HUES64 (cell line): ENCODE results near the gene LUM.

ENCODE experiments used
- H3K27ac ChIP-seq: 2 replicates; pipeline ENCODE4 v1.7.0; 2013; ENCODE audit warnings: low read depth, low read length, inconsistent platforms
- H3K27me3 ChIP-seq: 2 replicates; pipeline ENCODE4 v1.6.1; 2013; ENCODE audit warnings: mild to moderate bottlenecking, low read length; ENCODE audit not compliant: insufficient read depth
- H3K36me3 ChIP-seq: 2 replicates; pipeline ENCODE4 v1.6.1; 2013; ENCODE audit warnings: mild to moderate bottlenecking, low read length; ENCODE audit not compliant: insufficient read depth
- H3K4me1 ChIP-seq: 2 replicates; pipeline ENCODE4 v1.6.1; 2013; ENCODE audit warnings: mild to moderate bottlenecking, low read length, moderate library complexity; ENCODE audit not compliant: insufficient read depth
- H3K4me3 ChIP-seq: 2 replicates; pipeline ENCODE4 v1.5.1; 2013; ENCODE audit warnings: mild to moderate bottlenecking, low read length, moderate library complexity
- H3K9ac ChIP-seq: 2 replicates; pipeline ENCODE4 v1.6.1; 2013; ENCODE audit warnings: mild to moderate bottlenecking, low read depth, low read length
- H3K9me3 ChIP-seq: 2 replicates; pipeline ENCODE4 v1.6.1; 2013; ENCODE audit warnings: low read depth, low read length; ENCODE audit not compliant: insufficient read depth
- WGBS: fragments of 150-250, 120-280 bp; methylation state at CpG from one replicate; pipeline ENCODE4 v1.1.7; 2013; ENCODE audit warnings: missing lambda C conversion rate; 5-methylcytosine and 5-hydroxymethylcytosine counted together

Gene LUM

GRCh38 chr12:91133871-91134270 is 22.6 kb upstream of the LUM start:
- no peak overlapping the region for H3K4me3 ChIP-seq
- WGBS: no CpG with 5 or more reads among the region's 1 CpG

GRCh38 chr12:91129662-91130362 is 18.5 kb upstream of the LUM start:
- 95% methylated on average over 1 of the region's 2 CpGs for WGBS
- H3K9ac ChIP-seq: no peak overlapping the region

More at GRCh38 chr12:91133871-91134270, 22.6 kb upstream of the LUM start:
- H3K9ac ChIP-seq: no peak overlapping the region
- H3K27ac ChIP-seq: no peak overlapping the region
- H3K36me3 ChIP-seq: no peaks in the 10 kb centered on the region
- H3K4me1 ChIP-seq: no peaks in the 10 kb centered on the region
- H3K9me3 ChIP-seq: no peaks in the 10 kb centered on the region
- H3K27me3 ChIP-seq: no peaks in the 10 kb centered on the region

GRCh38 chr12:91127751-91128150 is 16.5 kb upstream of the LUM start:
- no peak overlapping the region for H3K27ac ChIP-seq
- H3K4me1 ChIP-seq: no peaks in the 10 kb centered on the region
- no peak overlapping the region for H3K9ac ChIP-seq
- H3K36me3 ChIP-seq: no peaks in the 10 kb centered on the region
- no peak overlapping the region for H3K4me3 ChIP-seq
- H3K27me3 ChIP-seq: no peaks in the 10 kb centered on the region
- 97% methylated on average over 1 of the region's 3 CpGs for WGBS
- H3K9me3 ChIP-seq: no peaks in the 10 kb centered on the region

More at GRCh38 chr12:91129662-91130362, 18.5 kb upstream of the LUM start:
- H3K27ac ChIP-seq: no peak overlapping the region
- no peak overlapping the region for H3K4me3 ChIP-seq
- no peaks in the 10 kb centered on the region for H3K27me3 ChIP-seq
- H3K9me3 ChIP-seq: no peaks in the 10 kb centered on the region
- H3K4me1 ChIP-seq: no peaks in the 10 kb centered on the region
- no peaks in the 10 kb centered on the region for H3K36me3 ChIP-seq

GRCh38 chr12:91127306-91127705 is 16.0 kb upstream of the LUM start:
- no peak overlapping the region for H3K27ac ChIP-seq

GRCh38 chr12:91126516-91126915 is 15.2 kb upstream of the LUM start:
- Histone ChIP-seq H3K4me3 (no peak overlapping the region), H3K27me3 (no peaks in the 10 kb centered on the region), H3K9me3 (no peaks in the 10 kb centered on the region), H3K36me3 (no peaks in the 10 kb centered on the region), H3K4me1 (no peaks in the 10 kb centered on the region), H3K9ac (no peak overlapping the region), H3K27ac (no peak overlapping the region)
- WGBS: 83% methylated on average over 1 of the region's 1 CpG

More at GRCh38 chr12:91127306-91127705, 16.0 kb upstream of the LUM start:
- H3K36me3 ChIP-seq: no peaks in the 10 kb centered on the region
- H3K9me3 ChIP-seq: no peaks in the 10 kb centered on the region
- H3K4me1 ChIP-seq: no peaks in the 10 kb centered on the region
- no peaks in the 10 kb centered on the region for H3K27me3 ChIP-seq
- WGBS: 100% methylated on average over 2 of the region's 2 CpGs
- H3K9ac ChIP-seq: no peak overlapping the region
- H3K4me3 ChIP-seq: no peak overlapping the region

- Histone ChIP-seq H3K27me3 (no peaks in the 10 kb centered on the region), H3K9me3 (no peaks in the 10 kb centered on the region), H3K9ac (no peak overlapping the region), H3K36me3 (no peaks in the 10 kb centered on the region), H3K4me3 (no peak overlapping the region), H3K27ac (no peak overlapping the region), H3K4me1 (no peaks in the 10 kb centered on the region)
- WGBS: 99% methylated on average over 4 of the region's 5 CpGs
These were observed 12.1 kb upstream of the LUM start for GRCh38 chr12:91123236-91123916.

- Histone ChIP-seq H3K9me3 (no peaks in the 10 kb centered on the region), H3K27me3 (no peaks in the 10 kb centered on the region), H3K27ac (no peak overlapping the region), H3K9ac (no peak overlapping the region), H3K4me3 (no peak overlapping the region), H3K4me1 (no peaks in the 10 kb centered on the region), H3K36me3 (no peaks in the 10 kb centered on the region)
These were observed 9.5 kb upstream of the LUM start for GRCh38 chr12:91120781-91121180.

GRCh38 chr12:91119089-91119488 is 7.8 kb upstream of the LUM start:
- Histone ChIP-seq H3K9ac (no peak overlapping the region), H3K27ac (no peak overlapping the region), H3K4me3 (no peak overlapping the region), H3K9me3 (no peaks in the 10 kb centered on the region), H3K4me1 (no peaks in the 10 kb centered on the region), H3K27me3 (no peaks in the 10 kb centered on the region), H3K36me3 (no peaks in the 10 kb centered on the region)
- WGBS: no CpG with 5 or more reads among the region's 1 CpG

GRCh38 chr12:91113621-91114020 is 2.3 kb upstream of the LUM start:
- H3K4me3 ChIP-seq: no peak overlapping the region
- no peaks in the 10 kb centered on the region for H3K4me1 ChIP-seq
- H3K36me3 ChIP-seq: no peaks in the 10 kb centered on the region
- no peak overlapping the region for H3K27ac ChIP-seq
- 98% methylated on average over 6 of the region's 6 CpGs for WGBS
- no peak overlapping the region for H3K9ac ChIP-seq
- no peaks in the 10 kb centered on the region for H3K9me3 ChIP-seq
- no peaks in the 10 kb centered on the region for H3K27me3 ChIP-seq

- H3K4me3 ChIP-seq: no peak overlapping the region; the same call in 1 of the 2 replicates
- no peaks in the 10 kb centered on the region for H3K27me3 ChIP-seq
- H3K9ac ChIP-seq: no peak overlapping the region
- WGBS: 93% methylated on average over 4 of the region's 5 CpGs
- no peaks in the 10 kb centered on the region for H3K9me3 ChIP-seq
- H3K4me1 ChIP-seq: no peaks in the 10 kb centered on the region
- no peaks in the 10 kb centered on the region for H3K36me3 ChIP-seq
- no peak overlapping the region for H3K27ac ChIP-seq
These were observed 876 bp downstream of the LUM start for GRCh38 chr12:91110311-91110924.

- WGBS: 80% methylated on average over 1 of the region's 2 CpGs
- Histone ChIP-seq H3K9me3 (no peaks in the 10 kb centered on the region), H3K27ac (no peak overlapping the region), H3K27me3 (no peaks in the 10 kb centered on the region), H3K4me3 (peak overlapping the region; percentile 18; the same call in 1 of the 2 replicates), H3K4me1 (no peaks in the 10 kb centered on the region), H3K9ac (no peak overlapping the region), H3K36me3 (no peaks in the 10 kb centered on the region)
These were observed 1.5 kb downstream of the LUM start for GRCh38 chr12:91109581-91110310.
